SW480 (cell line): Measurements from ENCODE around the gene TNFSF4.
"Not testable (repeated sequence)": the region's sequence is repeated elsewhere in the genome, so short reads cannot be mapped to it uniquely, and the experiment has no call there.

Experiments used
- DNase-seq: peaks from one replicate; pipeline ENCODE4 v3.0.0-alpha.2; 2016; ENCODE audit warnings: low spot score

The TNFSF4 gene, protein sequence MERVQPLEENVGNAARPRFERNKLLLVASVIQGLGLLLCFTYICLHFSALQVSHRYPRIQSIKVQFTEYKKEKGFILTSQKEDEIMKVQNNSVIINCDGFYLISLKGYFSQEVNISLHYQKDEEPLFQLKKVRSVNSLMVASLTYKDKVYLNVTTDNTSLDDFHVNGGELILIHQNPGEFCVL

DNA sequence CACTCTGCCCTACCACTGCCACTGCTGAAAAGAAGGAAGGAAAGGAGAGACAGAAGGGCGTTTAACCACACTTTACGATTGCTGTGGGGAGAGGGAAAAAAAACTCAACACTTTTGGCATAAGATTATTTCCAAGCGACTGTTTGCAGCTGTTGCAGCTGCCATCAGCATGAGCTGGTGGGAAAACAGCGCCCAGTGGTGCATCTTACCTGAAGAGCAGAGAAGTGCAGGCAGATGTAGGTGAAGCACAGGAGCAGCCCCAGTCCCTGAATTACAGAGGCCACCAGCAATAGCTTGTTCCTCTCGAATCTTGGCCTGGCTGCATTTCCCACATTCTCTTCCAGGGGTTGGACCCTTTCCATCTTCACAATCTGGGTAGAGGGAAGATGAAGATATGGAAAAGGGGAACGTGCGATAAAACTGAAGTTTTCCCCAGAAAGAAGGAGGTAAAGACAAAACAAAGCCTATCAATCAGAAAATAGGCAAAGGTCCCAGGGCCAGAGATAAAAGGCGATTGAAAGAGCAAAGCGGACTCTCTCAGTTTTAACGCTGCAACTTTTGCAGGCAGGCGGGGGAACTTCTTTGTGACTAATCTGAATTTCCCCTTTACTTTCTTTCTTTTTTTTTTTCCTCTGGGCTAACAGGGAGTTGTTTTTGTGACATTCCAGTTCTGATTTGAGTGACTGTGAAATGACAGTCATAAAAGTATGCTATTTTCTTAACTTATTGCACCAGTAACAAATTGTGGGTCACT, at the start of gene TNFSF4:
TNFSF4 (minus strand) TSS at position 516 of the 753 bp plus-strand sequence; CDS start at position 361, 155 bp downstream.
- no peak for DNase-seq

DNA sequence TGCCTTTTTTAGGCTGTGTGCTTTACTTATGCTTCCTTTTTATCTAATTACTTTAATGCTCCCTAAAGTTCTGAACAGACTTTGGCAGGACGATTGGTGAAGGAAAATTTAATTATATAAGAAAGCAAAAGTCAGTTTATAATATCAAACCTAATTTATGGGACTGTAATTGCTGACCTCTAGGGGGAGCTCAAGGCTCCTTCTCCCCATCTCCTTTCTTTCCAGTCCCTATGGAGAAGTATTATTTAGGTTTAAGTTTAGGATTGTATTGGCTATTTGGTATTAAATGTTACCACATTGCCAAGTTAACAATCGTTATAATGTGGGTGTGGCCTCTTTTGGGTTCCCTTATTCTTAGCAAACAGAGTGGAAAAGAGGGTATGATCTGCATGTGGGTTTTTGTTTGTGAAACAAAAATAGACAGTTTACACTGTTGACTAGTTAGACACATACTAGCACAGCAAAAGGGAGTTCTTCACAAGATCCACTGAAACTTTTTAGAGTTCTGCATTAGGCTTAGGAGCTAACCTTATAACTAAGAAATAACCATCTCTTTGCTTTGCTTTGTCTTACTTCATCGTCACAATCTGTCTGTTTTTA, 48.2 kb upstream of the TNFSF4 start:
- DNase-seq, result peak; percentile 19

DNA sequence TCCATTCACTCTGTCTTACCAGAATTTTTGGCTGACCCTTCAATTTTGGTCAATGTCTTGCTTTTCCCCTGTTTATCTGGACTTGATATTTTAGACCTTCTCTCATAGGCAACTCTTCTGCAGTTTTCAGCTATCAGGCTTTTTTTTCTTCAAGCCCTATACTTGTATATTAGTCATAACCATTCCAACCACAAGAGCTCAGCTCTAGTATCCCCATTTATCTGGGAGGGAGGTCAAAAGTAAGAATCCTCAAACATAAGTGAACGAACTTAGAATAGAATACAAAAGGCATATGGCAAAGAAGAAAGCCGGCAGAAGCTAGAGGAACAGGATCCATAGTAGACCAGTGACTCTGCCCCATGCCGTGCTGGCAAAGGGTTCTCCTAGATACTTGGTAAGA, 45.9 kb upstream of the TNFSF4 start:
- no peak for DNase-seq

DNA sequence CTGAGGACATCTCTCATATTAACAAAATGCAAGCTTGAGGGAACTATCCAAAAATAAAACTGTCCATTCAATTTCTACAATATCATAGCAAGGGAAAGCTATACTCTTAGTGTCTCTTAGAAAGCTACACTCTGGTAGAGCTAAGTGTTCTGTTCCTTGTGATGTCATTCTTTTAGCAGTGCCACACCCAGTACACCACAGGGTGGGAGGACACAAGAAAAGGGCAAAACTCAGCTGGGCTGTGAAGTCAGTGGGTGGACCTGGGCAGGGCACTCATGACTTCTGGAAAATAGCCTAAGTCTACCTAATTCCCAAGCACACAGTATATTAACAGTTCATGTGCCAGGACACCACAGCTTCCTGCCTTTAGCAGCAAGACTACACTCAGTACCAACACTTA, 42.2 kb upstream of the TNFSF4 start:
- DNase-seq, result no peak

DNA sequence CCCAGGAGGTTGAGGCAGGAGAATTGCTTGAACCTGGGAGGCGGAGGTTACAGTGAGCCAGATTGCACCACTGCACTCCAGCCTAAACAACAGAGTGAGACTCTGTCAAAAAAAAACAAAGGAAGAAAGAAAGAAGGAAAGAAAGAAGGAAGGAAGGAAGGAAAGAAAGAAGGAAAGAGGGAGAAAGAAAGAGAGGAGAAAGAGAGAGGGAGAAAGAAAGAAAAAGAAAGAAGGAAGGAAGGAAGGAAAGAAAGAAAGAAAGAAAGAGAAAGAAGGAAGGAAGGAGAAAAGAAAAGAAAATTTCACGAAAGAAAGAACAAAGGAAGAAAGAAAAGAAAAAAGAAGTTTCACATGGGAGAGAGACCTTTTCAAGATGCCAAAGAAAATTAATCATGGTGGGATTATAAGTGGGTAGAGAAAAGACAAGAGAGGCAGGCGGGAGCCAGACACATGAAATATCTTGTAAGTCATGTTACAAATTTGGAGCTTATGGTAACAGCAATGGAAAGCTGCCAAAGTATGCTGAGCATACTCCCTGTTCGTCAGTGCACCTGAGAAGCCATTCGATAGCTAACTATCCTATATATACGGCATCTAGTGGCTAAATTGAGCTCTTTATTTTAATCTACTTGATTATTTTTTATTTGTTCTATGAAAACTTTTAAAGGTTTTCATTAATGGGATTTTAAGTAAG, 41.3 kb upstream of the TNFSF4 start:
- DNase-seq, result no peak

DNA sequence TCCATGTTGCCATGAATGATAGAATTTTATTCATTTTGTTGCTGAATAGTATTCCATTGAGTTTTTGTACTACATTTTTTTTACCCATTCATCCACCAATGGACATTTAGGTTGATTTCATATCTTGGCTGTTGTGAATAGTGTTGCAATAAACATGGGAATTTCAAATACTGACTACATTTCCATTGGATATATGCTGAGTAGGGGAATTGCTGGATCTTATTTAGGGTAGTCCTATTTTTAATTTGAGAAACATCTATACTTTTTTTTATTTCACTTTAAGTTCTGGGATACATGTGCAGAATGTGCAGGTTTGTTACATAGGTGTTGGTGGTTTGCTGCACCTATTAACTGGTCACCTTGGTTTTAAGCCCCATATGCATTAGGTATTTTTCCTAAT, 38.8 kb upstream of the TNFSF4 start:
- DNase-seq, result no peak

DNA sequence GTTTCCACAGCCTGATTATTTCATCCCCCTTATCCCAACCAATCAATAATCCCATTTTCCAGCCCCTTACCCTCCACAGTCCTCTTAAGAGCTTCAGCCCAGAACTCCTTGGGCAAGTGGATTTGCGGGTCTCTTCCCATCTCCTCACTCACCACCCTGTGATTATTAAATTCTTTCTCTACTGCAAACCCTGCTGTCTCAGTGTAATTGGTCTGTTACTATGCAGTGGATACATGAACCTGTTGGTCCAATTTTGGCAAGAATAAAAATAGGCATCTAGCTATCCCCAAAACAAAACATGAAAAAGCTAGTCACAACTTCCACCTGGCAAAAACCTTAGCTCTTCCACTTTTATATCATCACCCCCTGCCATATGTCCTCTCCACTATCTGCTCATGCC, 36.2 kb upstream of the TNFSF4 start:
- DNase-seq, result no peak

DNA sequence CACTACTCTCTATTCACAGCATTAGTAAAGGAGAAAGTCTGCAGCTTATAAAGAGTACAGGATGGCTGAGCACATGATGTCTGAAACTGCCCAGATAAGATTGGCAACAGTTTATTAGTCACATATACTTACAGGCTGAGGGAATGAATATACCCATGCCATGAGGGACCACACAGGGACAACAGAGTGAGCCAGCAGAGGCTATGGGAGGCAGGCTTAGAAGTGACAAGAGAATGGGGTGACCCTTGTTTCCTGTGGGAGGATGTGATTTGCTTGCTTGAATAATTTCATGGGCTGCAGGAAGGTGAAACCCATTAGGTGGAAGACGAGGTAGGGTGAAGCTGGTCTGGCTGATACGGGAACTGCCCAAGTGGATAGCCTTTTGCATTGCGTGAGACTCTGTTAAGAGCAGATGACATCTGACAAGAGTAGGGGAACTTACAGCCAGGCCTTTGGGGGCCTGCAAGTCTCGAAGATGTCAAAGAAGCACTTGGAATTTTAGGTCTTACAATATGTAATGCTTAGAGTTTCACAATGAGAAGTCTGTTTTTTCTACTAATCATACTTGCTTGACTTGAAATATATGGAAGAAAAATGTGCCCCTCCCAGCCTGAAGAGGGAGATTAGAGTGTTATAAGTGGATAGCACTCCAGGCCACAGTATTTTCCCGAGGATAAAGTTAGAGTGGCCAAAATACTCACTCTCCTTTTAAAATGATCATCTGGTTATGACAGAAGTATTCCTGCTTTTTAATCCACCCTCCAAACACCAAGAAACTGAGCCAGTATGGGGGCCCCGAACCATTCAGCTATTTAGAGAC, 34.6 kb upstream of the TNFSF4 start:
- DNase-seq, result no peak

DNA sequence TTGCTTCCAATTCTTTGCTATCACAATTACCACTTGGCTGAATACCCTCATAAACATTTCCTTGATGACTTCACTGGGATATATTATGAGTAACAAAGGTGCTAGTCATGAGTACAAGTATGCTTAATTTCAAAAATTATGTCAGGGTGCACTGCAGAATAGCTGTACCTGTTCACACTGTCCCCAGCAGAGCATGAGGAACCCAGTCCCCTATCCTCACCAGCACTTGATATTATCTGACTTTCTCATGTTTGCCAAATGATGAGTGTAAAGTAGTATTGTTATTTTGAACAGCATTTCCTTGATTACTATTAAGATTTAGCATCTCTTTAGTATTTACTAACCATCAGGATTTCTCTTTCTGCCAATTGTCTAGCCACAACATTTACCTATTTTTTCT, 33.5 kb upstream of the TNFSF4 start:
- no peak for DNase-seq

DNA sequence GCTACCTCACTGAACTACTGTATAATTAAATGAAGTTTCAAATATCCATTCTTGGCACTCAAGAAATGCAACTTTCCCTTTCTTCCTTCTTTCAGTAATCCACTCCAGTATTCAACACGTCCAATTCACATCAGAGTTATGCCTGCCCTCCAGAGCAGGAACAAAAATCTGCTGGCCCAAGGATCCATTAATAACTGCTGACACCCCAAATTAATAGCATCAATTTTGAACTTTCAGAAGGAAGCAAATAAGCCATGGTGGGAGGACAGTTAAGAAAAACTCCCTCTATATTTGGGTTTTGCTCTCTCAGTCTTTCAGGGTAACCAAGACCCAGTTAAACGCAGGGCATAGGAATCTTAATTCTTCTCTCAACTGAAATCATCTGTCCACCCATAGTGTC, 31.9 kb upstream of the TNFSF4 start:
- no peak for DNase-seq

DNA sequence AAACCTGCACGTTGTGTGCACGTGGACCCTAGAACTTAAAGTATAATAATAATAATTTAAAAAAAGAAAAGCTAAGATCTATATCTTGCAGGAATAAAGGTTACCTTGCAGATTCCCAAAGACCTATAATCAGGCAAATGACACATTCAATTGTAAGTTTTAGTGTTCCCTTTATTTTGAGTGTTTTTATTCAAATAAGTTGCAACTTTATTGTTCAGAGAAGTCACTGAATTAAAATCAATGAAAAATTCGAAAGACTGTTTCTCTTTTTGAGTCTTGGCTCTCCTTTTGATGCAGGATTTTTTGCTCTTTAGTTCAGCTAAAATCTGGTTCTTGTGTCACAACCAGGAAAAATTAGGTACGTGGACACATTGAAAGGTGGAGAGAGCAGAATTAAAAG, 27.8 kb upstream of the TNFSF4 start:
- no peak for DNase-seq

DNA sequence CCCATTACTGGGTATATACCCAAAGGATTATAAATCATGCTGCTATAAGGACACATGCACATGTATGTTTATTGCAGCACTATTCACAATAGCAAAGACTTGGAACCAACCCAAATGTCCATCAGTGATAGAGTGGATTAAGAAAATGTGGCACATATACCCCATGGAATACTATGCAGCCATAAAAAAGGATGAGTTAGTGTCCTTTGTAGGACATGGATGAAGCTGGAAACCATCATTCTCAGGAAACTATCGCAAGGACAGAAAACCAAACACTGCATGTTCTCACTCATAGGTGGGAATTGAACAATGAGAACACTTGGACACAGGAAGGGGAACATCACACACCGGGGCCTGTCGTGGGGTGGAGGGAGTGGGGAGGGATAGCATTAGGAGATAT, 27.3 kb upstream of the TNFSF4 start:
- DNase-seq, result not testable (repeated sequence)

DNA sequence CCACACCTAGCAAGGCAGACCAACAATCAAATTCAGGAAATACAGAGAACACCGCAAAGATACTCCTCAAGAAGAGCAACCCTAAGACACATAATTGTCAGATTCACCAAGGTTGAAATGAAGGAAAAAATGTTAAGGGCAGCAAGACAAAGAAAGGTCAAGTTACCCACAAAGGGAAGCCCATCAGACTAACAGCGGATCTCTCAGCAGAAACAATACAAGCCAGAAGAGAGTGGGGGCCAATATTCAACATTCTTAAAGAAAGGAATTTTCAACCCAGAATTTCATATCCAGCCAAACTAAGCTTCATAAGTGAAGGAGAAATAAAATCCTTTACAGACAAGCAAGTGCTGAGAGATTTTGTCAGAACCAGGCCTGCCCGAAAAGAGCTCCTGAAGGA, 21.9 kb upstream of the TNFSF4 start:
- not testable (repeated sequence) for DNase-seq

DNA sequence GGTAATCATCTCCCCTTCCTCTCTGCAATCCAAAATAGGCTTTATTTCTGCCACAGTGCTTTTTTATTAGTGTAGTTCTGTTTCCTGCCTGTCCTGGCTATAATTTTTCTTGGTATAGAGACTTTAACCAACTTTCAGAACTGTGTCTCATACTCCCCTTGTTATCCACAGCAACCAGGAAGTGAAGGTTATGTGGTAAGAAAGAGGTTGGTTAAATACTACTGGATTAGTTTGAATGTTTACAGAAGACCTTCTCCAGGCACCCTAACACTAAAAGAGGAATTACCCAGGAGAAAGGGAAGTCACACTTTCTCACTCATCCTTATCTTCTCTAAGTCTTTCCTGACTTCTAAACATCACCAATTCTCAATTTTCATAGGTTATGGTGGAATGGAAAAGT, 17.8 kb upstream of the TNFSF4 start:
- DNase-seq, result no peak

DNA sequence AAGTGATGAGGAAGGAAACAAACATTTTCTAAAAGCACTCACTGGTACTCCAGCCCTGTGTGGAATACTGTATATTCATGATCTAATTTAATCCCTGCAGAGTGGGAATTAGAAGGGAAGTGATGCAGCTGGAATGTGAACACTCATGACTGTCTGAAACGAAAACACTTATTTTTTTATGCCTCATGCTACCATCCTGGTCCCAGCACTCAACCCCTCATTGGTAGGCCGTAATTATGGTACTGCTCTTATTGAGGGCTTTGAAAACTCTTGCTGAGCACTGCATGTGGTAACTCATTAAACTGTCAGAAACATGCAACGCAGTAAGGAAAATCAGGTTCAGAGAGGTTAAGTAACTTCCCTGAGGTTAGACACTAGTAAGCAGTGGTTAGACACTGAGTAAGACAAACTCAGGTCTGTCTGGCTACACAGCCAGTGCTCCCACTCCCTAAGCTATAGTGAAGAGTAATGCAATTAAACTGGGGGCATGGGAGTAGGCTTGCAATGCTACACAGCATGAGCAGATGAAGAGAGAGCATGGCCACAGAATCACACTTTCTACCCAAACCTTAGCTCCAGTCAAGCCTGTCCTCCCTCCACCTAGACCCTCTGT, 17.3 kb upstream of the TNFSF4 start:
- no peak for DNase-seq

DNA sequence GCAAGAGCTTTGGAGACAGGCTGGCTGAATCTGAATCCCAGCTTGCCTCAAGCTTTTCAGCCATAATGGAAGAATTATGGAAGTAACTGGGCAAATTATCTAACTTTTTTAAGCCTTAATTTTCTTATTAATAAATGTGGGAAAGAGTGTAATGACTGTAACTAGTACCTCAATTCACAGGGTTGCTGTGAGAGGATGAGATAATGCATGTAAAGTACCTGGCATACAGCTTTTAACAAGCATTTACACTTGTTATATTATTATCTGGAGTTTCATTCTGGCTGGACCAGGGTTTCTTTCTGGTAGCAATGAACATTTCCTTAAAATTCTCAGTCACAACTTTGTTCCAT, 15.9 kb upstream of the TNFSF4 start:
- no peak for DNase-seq

DNA sequence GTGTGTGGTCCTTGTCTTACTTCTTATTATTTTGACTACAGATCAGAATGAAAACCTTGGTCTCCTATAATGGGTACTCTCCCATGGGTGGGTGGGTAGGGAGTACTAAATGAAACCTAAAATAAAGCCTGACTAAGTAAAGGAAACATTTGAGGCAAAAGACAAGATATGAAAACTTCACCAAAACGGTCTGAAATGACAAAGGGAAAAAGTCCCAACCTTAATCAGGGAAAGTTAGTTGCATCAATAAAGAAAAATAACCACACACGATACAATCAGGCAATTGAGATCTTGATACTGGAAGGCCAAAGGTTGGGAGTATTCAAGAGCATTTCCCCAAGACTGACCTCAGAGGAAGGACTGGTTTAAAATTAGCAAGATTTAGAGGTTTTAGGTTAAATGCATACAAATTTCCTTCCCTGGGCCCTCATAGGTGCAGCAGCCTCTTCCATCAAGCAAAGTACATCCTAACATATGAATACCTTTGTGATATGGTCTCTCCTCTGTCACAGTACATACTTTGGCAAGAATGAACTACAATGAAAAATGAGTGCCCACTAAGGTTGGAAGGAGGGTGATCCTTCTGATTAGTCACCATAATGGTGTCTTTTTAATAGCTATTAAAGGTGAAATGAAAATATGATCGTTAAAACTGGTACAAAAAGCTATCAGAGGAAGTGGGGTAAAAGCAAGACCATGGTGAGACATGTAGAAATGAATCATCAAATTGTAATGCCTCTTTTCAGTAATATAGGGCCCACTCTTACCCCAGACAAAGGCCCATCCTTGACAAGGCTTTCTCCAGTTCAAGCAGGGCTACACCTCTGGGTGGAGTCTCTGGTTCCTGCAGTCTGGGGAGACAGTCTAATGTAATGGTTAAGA, 15.3 kb upstream of the TNFSF4 start:
- no peak for DNase-seq

DNA sequence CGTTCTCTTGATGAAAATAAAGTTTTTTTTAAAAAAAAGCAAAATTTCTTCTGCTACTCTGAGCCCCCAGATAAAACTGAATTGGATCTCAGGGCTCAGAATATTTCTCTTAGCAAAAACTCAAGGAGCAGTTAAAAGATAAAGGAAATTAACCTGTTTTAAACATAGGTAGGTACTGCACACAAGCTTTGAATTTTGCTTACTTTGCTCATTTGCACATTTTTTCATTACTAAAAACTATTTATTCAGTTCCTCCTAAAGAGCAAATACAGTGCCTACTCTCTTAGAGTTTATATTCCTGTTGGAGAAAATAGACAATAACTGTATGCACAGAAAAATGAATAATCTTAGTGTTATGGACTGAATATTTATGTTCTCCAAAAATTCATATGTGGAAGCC, 13.0 kb upstream of the TNFSF4 start:
- no peak for DNase-seq

DNA sequence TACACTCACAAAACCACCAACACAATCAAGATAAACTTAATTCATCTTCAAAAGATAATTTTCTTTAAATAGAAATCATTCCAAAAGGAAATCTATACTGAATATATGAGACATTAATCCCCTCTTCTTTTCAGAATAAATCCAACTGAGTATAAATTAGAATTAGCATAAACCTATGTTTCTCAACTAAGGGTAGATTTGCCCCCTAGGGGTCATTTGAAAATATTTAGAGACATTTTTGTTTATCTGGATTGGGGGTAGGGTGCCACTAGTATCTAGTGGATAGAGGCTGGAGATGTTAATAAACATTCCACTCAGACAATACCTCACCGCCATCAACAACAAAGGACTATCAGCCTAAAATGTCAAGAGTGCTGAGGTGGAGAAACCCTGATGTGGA, 6.5 kb upstream of the TNFSF4 start:
- no peak for DNase-seq

DNA sequence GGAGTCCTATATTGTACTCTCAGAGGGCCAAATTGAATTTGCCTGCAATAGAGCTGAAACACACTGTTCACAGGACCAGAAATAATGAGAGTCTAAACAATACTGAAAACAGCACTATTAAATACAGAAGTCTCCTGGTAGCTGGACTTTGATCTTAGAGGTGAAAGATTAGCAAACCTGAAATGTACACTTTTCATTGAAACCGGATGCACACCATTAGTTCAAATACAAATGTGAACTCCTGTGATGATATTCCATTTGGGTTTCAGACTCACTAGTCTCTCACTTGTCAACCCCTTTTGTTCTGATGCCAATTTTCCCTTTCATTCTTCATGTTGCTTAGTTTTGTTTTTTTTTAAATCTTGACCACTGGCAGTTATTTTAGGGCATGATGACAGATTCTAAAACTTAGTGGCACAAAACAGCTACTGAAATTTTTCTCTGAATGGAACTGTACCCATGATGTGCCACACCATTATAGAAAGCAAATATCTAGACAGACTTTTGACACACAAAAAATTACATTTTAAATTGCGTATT, 5.9 kb upstream of the TNFSF4 start:
- no peak for DNase-seq
